ENCODE measurements around the gene OBP2B.

DNA sequence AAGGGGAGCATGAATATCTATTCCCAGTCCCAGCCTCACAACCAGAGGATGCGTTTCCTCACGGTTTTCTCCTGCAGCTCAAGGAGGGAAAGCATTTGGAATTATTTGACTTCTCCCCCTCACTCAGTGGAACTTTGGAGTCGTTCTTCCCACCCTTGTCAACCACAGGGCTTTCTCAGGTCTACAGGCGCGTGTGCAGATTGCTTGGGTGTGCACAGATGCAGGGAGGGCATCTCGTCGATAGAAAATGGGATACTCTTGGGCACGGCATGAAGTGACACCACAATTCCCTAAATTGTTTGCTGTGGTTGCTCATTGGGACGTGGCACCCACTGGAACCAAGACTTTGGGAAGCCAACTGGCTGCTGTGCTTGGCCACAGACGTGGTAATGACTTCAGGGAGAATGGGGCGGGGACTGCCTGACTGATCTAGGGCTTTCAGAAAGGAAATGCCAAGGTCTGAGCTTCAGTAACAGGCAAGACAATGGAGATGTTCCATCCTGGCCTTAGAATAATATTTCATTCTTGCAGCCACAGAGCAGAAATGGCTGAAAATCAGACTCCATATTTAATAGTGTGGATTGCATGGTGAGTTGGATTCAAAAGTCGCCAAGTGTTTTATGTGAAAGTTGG is 12.2 kb upstream of the OBP2B start:
- TF ChIP-seq CTCF (IDR thresholded peaks at IDR 0.05) (no peak), POLR2AphosphoS5 (IDR thresholded peaks at IDR 0.05) (no peak), POLR2A (IDR thresholded peaks at IDR 0.05) (no peak)

All from suprapubic skin (tissue), 4 donors.